MM.1S (cell line): ENCODE data around the gene MYL5.
"Not testable (repeated sequence)": the region's sequence is repeated elsewhere in the genome, so short reads cannot be mapped to it uniquely, and the experiment has no call there.

ENCODE experiments used
- DNase-seq: peaks from one replicate; pipeline ENCODE4 v3.0.0-alpha.2; 2015
- H2AFZ ChIP-seq: fragments of 300-600 bp; sonication (generic); 2 replicates; pipeline ENCODE4 v1.6.0; 2016; ENCODE audit warnings: antibody characterized with exemption, low read length
- H3F3A ChIP-seq: fragments of 300-600 bp; sonication (generic); 2 replicates; pipeline ENCODE4 v1.6.1; 2016; ENCODE audit warnings: mild to moderate bottlenecking, antibody characterized with exemption, low read length, moderate library complexity, mixed read lengths; ENCODE audit not compliant: insufficient read depth
- H3K27ac ChIP-seq: fragments of 300-600 bp; sonication (generic); 2 replicates; pipeline ENCODE4 v1.5.1; 2016; ENCODE audit warnings: mild to moderate bottlenecking, low read length
- H3K27me3 ChIP-seq: fragments of 300-600 bp; sonication (generic); replicated peaks from 2 replicates; pipeline ENCODE4 v1.6.0; 2016; ENCODE audit warnings: low read length; ENCODE audit not compliant: insufficient read depth
- H3K36me3 ChIP-seq: fragments of 300-600 bp; sonication (generic); replicated peaks from 2 replicates; pipeline ENCODE4 v1.6.1; 2016; ENCODE audit warnings: mild to moderate bottlenecking, low read length, mixed read lengths; ENCODE audit not compliant: insufficient read depth
- H3K4me1 ChIP-seq: fragments of 300-600 bp; sonication (generic); 2 replicates; pipeline ENCODE4 v1.6.1; 2016; ENCODE audit warnings: low read length, mixed read lengths
- H3K4me2 ChIP-seq: fragments of 300-600 bp; sonication (generic); 2 replicates; pipeline ENCODE4 v1.6.0; 2016; ENCODE audit warnings: low read depth, low read length
- H3K4me3 ChIP-seq: fragments of 300-600 bp; sonication (generic); 2 replicates; pipeline ENCODE4 v1.5.1; 2016; ENCODE audit warnings: low read length, mixed read lengths
- H3K79me2 ChIP-seq: fragments of 300-600 bp; sonication (generic); 2 replicates; pipeline ENCODE4 v1.6.1; 2016; ENCODE audit warnings: mixed run types, low read length, mixed read lengths
- H3K9ac ChIP-seq: fragments of 300-600 bp; sonication (generic); 2 replicates; pipeline ENCODE4 v1.6.1; 2016; ENCODE audit warnings: low read length, mixed read lengths
- H3K9me2 ChIP-seq: fragments of 300-600 bp; sonication (generic); replicated peaks from 2 replicates; pipeline ENCODE4 v1.6.1; 2016; ENCODE audit warnings: mild to moderate bottlenecking, low read length, mixed read lengths; ENCODE audit not compliant: insufficient read depth
- H3K9me3 ChIP-seq: fragments of 300-600 bp; sonication (generic); replicated peaks from 2 replicates; pipeline ENCODE4 v1.6.1; 2016; ENCODE audit warnings: mild to moderate bottlenecking, low read length, mixed read lengths; ENCODE audit not compliant: insufficient read depth
- H4K20me1 ChIP-seq: fragments of 300-600 bp; sonication (generic); 2 replicates; pipeline ENCODE4 v1.6.1; 2016; ENCODE audit warnings: mild to moderate bottlenecking, low read length, moderate library complexity, mixed read lengths; ENCODE audit not compliant: insufficient read depth
- EZH2 ChIP-seq: fragments of 300-600 bp; sonication (generic); optimal IDR thresholded peaks from 2 replicates; pipeline ENCODE3; 2017; ENCODE audit warnings: low read depth, mild to moderate bottlenecking, antibody characterized with exemption, low read length, mixed read lengths
- EZH2phosphoT487 ChIP-seq: fragments of 300-600 bp; sonication (generic); IDR thresholded peaks from 2 replicates; pipeline ENCODE4 v1.6.1; 2018; ENCODE audit warnings: antibody characterized with exemption, low read length
- TF ChIP-seq, protein P1 (sequence below): fragments of 300-600 bp; sonication (generic); IDR thresholded peaks from 2 replicates; pipeline ENCODE4 v1.5.1; 2016; ENCODE audit warnings: antibody characterized with exemption, low read length, mixed read lengths

MYL5 gene

DNA sequence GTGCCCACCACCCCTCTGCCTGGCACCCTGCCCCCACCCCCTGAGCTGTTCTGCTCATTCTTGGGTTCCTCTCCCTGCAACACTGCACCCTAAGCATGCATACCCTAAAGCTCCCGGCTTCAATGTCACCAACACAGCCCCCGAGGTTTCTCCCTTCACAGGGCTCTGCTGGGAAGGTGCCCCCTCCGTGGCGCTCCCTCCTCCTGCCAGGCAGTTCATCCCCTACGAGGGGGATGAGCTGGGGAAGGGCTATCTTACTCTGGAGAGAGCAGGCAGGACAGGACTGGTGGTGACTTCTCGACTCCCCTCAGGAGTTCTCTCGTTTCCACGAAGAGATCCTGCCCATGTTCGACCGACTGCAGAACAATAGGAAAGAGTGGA lies 6.8 kb upstream of the MYL5 start:
- H3K4me1 ChIP-seq: no peaks in the 10 kb centered on the region
- H3K9me3 ChIP-seq: no peaks in the 10 kb centered on the region
- H3K9ac ChIP-seq: no peak overlapping the region
- no peak for DNase-seq
- no peaks in the 10 kb centered on the region for H3K36me3 ChIP-seq
- TF ChIP-seq EZH2phosphoT487: no peak
- TF ChIP-seq, protein P1, sequence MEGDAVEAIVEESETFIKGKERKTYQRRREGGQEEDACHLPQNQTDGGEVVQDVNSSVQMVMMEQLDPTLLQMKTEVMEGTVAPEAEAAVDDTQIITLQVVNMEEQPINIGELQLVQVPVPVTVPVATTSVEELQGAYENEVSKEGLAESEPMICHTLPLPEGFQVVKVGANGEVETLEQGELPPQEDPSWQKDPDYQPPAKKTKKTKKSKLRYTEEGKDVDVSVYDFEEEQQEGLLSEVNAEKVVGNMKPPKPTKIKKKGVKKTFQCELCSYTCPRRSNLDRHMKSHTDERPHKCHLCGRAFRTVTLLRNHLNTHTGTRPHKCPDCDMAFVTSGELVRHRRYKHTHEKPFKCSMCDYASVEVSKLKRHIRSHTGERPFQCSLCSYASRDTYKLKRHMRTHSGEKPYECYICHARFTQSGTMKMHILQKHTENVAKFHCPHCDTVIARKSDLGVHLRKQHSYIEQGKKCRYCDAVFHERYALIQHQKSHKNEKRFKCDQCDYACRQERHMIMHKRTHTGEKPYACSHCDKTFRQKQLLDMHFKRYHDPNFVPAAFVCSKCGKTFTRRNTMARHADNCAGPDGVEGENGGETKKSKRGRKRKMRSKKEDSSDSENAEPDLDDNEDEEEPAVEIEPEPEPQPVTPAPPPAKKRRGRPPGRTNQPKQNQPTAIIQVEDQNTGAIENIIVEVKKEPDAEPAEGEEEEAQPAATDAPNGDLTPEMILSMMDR: no peak
- TF ChIP-seq EZH2: no peak
- no peaks in the 10 kb centered on the region for H3F3A ChIP-seq
- no peaks in the 10 kb centered on the region for H3K79me2 ChIP-seq
- H3K9me2 ChIP-seq: no peaks in the 10 kb centered on the region
- no peaks in the 10 kb centered on the region for H4K20me1 ChIP-seq
- H3K27ac ChIP-seq: no peak overlapping the region
- no peaks in the 10 kb centered on the region for H3K27me3 ChIP-seq
- H3K4me2 ChIP-seq: no peak overlapping the region
- H3K4me3 ChIP-seq: no peak overlapping the region
- no peak overlapping the region for H2AFZ ChIP-seq

DNA sequence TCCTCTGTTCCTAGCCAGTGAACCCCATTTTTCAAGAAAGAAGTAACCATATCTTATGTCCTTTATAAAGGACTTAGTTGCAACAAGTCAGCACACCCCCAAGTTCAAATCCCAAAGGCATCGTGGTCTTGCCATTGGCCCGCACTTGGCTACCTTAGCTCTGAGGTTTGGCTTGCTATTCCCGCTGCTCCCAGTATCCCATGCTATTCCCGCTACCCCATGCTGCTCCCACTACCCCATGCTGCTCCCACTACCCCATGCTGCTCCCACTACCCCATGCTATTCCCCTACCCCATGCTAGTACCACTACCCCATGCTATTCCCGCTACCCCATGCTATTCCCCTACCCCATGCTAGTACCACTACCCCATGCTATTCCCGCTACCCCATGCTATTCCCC lies 6.1 kb upstream of the MYL5 start:
- not testable (repeated sequence) for H3K9me3 ChIP-seq, H3K9me2 ChIP-seq, H3K4me1 ChIP-seq, H3K27ac ChIP-seq, H2AFZ ChIP-seq, H3K4me2 ChIP-seq, H3K36me3 ChIP-seq, H4K20me1 ChIP-seq, H3K27me3 ChIP-seq, H3F3A ChIP-seq, H3K79me2 ChIP-seq, H3K9ac ChIP-seq, DNase-seq, H3K4me3 ChIP-seq

DNA sequence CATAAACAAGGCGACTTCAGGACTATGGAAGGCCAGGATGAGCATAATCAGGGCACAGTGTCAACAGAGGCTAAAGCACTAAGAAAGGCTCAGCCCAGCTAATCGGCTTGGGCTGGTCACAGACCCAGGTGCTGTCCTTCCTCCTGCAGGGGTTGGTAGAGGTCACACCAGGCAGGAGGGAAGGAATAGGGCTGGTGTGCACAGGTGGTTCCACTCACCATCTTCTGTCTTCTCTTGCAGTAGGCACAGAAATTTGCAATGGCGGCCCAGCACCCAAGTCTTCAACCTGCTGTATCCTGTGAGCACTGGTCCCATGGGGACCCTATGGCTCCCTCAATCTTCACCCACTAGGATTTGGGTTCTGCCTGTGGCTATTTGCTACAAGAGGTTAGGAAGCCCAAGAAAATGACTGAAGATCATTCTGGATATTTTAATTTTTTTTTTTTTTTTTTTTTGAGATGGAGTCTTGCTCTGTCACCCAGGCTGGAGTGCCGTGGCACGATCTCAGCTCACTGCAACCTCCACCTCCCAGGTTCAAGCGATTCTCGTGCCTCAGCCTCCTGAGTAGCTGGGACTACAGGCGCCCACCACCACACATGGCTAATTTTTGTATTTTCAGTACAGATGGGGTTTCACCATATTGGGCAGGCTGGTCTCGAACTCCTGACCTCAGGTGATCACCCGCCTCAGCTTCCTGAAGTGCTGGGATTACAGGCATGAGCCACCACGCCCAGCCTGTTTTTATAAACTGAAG lies 4.4 kb upstream of the MYL5 start:
- H4K20me1 ChIP-seq, H3K79me2 ChIP-seq, H3K9me3 ChIP-seq, H2AFZ ChIP-seq, DNase-seq, H3K9me2 ChIP-seq, H3K27ac ChIP-seq, H3K4me3 ChIP-seq, H3K4me1 ChIP-seq, H3K9ac ChIP-seq, H3K4me2 ChIP-seq, H3K27me3 ChIP-seq, H3K36me3 ChIP-seq, H3F3A ChIP-seq: not testable (repeated sequence)

DNA sequence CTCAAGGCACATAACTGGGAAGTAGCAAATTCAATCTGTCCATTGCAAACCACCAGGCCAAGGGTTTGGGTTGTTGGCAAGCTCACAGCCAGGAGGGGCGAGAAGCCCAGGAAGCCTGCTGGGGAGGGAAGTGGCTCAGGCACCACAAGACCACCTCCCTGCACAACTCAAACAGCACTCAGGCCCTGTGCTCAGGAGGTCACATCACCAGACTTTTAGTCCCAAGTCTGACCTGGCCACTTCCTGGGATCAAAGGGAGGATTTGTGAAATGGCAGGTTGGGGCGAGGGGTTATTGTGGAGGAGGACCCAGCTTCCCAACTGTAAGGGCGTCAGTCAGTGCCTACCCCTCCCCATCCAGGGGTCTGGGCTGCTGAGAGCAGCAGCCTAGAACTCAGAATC lies 2.6 kb upstream of the MYL5 start:
- H3K27me3 ChIP-seq: no peaks in the 10 kb centered on the region
- H3K9me3 ChIP-seq: no peaks in the 10 kb centered on the region
- no peaks in the 10 kb centered on the region for H3K79me2 ChIP-seq
- H3K9ac ChIP-seq: no peak overlapping the region
- H3K4me3 ChIP-seq: no peak overlapping the region
- no peaks in the 10 kb centered on the region for H4K20me1 ChIP-seq
- no peaks in the 10 kb centered on the region for H3F3A ChIP-seq
- H3K36me3 ChIP-seq: no peaks in the 10 kb centered on the region
- H2AFZ ChIP-seq: no peak overlapping the region
- H3K27ac ChIP-seq: no peak overlapping the region
- H3K9me2 ChIP-seq: no peaks in the 10 kb centered on the region
- no peaks in the 10 kb centered on the region for H3K4me1 ChIP-seq
- TF ChIP-seq EZH2phosphoT487 (no peak), EZH2 (no peak)
- TF ChIP-seq, protein P1: no peak
- no peak for DNase-seq
- H3K4me2 ChIP-seq: no peak overlapping the region
